SW480 (cell line): ENCODE results near the gene ENO3.

ENCODE experiments used
- DNase-seq: peaks from one replicate; pipeline ENCODE4 v3.0.0-alpha.2; 2016; ENCODE audit warnings: low spot score

The ENO3 gene

DNA sequence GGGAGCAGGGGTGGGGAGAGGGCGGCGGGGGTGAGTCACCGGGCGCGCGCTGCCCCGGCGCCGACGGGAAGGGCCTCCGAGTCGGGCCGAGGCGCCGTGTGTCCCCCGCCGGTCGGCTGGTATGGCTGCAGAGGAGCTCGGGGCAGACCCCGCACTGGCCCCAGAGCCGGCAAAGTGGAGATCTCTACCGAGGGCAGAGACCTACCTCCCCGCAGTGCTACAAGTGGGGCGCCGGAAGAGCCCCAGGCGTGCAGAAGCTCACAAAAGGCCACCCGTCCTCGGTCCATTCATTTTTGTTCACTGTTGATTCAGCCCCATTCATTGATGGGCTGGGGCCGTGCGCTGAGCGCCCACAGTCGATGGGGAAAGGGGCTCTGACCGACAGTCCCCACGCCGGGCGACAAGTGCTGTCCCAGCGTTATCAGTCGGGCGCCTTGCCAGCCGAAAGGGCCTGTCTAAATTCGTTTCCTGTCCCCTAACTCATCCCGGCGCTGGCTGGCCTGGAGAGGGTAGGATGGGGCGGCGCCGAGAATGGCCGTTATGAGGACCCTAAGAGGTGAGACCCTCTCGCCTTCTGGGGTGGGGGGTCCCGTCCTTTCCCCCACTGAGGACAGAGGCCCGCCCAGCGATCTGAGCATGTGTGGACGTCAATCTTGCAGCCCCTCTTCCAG is 709 bp upstream of the ENO3 start:
- no peak for DNase-seq

GRCh38 chr17:4951486-4951885 is 567 bp downstream of the ENO3 start:
- no peak for DNase-seq

GRCh38 chr17:4953451-4953961 is 2.6 kb downstream of the ENO3 start:
- DNase-seq: no peak

GRCh38 chr17:4955091-4955490 is 4.2 kb downstream of the ENO3 start:
- DNase-seq: no peak

- DNase-seq: no peak
Observed at GRCh38 chr17:4956493-4957061, 5.7 kb downstream of the ENO3 start.

DNA sequence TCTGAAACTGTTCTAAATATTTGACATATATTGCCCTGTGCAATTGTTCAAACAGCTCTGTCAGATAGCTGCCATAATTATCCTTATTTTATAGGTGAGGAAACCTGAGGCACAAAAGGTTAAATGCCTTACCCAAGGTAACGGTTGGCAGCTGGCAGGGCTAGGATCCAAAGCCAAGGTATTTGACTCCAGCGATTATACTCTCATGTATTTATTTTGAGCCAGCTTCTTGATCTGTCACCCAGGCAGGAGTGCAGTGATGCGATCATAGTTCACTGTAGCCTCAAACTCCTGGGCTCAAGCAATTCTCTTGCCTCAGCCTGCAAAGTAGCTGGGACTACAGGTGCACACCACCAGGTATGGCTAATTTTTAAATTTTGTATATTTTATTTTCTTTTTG is 7.2 kb downstream of the ENO3 start:
- DNase-seq: no peak

- peak; percentile 43 for DNase-seq
Observed at GRCh38 chr17:4959261-4959965, 8.5 kb downstream of the ENO3 start.

GRCh38 chr17:4960279-4960922 is 9.5 kb downstream of the ENO3 start:
- DNase-seq: no peak

DNA sequence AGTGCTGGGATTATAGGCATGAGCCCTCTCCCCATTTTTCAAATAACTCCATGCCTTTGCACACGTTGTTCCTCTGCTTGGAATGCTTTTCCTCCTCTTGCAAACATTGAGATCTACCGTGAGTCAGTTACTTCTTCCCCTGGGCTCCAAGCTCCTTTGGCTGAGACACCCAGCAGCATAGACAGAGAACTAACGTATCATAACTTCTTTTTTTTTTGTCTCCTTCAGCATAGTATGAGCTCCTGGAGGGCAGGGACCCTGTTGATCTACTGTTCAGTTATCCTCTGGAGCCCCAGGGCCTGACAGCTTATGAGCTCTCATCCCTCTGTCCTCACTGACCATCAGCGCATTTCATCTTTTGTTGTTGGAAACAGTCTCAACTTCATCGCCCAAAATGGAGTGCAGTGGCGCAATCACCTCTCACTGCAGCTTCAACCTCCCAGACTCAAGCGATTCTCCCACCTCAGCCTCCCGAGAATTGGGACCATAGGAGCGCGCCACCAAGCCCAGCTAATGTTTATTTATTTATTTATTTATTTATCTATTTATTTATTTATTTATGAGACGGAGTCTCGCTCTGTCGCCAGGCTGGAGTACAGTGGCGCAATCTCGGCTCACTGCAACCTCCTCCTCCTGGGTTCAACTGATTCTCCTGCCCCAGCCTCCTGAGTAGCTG is 14.5 kb downstream of the ENO3 start:
- DNase-seq: no peak

DNA sequence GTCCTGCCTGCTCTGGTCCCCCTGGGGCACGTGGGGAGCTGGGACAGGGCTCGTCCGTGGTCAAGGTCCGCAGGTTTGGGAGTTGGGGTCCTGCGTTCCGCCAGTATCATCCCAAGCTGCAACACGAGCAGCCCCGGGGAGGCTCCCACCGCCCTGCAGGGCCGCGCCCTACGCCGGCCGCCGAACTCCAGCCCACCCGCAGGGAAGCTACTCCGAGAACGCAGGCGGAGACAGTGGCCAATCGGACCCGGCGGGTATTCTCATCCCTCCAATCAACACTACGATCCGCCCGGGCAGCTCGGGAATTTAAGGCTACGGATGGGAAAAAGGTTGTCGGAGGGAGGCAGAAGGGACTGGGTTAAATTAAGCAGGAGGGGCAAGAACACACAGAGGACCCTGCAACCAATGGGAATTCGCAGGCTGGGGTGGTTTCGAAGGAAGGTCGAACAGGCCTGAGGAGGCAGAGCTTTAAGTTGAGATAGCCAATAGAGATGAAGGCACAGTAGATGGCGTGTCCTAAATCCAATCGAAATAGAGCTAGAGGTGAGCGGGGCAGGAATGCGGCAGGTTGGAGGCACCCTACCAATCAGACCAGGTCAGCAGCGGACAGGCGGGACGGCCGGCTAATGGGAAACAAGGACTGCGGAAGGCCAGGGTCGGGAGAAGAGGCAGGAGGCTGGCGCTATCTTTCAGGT is 16.1 kb downstream of the ENO3 start:
- peak; percentile 100 for DNase-seq

DNA sequence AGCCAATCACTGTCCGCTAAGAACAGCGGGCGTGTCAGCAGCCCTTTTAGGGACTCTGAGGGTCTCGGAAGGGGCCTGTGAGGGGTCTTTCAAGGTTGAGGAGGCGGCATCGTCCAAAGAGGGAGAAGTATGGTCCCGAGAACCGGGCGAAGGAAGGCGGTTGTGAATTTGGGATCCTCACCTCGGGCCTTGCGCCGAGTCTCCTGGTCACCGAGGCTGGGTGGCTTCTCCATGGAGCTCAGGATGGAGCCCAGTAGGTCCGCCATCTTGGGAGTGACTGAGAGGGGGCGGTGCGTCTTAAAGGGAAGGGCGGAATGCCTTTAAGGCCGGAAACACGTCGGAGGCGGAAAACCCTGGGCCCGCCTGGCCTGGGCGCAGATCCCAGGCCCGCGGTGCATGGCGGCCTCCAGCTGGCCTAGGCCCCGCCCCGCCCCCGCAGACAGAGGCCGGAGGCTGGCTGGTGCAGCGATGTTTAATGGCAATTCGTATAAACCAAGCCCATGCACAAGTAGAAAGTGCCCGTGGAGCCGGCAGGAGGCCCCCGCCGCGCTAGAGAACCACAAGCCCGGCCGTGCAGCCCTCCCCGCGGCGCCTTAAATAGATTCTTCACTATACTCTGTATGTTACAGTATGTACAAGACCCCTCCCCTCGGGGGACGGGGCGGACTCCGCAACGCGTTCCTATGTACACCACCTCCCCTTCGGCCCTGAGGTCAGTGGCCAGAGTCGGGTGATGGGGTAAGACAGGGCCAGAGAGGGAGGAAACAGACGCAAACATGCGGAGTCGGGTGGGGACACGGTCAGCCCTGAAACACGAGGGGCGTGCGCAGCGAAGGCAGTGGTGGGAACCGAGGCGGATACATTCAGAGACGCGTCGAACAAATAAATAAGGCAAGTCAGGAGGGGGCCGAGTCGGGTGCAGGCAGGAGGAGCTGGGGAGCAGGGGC is 16.9 kb downstream of the ENO3 start, which contains the start of gene SPAG7:
Gene SPAG7 (minus strand): TSS at position 279 of the 947 bp plus-strand sequence. CDS start 13 bp downstream, at position 266.
- peak; percentile 92 for DNase-seq

- peak; percentile 33 for DNase-seq
Observed at GRCh38 chr17:4968486-4969046, 17.6 kb downstream of the ENO3 start.

- peak; percentile 88 for DNase-seq
Observed at GRCh38 chr17:4969047-4969550, 18.2 kb downstream of the ENO3 start.

DNA sequence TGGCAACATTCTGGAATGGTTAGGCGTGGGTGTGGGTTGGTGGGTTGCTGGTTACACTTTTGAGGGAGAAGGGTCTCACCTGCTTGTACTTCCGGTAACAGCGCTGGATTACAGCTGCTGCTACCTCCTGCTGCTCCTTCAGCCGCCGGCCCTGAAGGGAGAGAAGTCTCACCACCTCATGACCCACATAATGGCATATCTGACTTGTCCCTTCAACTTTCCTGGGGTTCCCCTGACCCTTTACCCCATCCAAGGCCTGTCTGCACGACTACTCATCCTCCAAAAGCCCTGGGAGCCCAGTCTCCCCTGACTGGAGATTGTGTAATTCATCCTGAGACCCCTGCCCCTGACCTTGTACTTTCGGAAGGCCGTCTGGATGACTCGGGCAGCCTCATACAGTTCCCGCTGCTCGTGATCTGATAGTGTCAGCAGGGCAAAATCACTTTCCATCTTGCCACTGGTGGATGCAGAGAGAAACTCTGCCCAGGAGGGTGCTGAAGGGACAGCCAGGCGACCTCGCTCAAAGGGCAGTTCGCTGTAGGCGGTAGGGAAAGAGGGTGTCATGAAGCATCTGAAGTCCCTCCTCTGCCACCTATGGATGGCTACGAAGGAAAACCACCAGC is 18.7 kb downstream of the ENO3 start:
- peak; percentile 26 for DNase-seq

DNA sequence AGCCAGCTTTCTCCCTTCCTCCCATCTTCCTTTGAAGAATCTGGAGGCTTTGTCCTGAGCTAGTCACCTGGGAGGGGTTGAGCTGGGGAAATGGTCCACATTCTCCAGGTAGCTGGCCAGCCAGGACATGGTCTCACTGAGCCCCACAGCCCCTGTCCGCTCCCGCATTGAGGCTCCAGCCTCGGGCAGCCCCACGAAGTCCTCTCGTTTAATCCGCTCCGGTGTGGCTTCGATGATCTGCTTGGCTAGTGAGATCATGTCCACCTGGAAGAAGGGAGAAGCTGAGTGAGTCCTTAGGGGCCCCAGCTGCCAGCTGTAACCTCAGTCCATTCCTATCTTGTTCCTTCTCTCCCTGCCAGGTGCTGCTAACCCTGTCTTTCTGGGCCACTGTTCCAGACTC is 19.4 kb downstream of the ENO3 start:
- no peak for DNase-seq

DNA sequence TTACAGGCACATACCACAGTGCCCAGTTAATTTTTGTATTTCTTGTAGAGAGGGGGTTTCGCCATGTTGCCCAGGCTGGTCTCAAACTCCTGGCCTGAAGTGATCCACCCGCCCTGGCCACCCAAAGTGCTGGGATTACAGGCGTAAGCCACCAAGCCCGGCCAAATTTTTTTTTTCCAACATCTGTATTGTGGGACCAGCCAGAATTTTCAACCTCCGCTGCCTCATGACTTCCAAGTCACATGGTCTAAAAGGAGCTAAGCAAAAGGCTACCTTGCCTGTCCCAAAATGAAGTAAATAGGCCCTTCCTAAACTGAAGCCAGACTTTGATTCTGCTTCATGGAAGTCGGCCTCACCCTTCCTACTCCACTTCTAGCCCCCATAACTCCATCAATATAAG is 20.9 kb downstream of the ENO3 start:
- no peak for DNase-seq

DNA sequence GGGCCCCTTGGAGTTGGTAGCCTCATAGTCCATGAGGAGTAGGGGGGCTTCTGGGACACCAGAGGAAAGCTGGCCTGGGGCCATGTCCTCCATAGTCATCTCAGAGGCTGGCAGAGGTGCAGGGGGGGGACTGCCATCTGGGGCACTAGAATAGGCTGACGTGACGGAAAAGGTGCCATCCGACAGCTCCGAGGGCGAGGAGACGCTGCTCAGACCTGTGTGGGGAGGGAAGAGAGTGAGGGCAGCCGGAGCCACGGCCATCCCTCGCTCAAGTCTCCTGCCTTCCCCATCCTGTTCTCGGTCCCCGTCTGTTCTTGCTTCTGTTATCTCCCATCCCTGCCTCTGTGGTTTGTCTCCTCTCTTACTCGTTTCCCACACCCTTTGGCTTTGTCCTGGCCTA is 21.4 kb downstream of the ENO3 start:
- DNase-seq: no peak

DNA sequence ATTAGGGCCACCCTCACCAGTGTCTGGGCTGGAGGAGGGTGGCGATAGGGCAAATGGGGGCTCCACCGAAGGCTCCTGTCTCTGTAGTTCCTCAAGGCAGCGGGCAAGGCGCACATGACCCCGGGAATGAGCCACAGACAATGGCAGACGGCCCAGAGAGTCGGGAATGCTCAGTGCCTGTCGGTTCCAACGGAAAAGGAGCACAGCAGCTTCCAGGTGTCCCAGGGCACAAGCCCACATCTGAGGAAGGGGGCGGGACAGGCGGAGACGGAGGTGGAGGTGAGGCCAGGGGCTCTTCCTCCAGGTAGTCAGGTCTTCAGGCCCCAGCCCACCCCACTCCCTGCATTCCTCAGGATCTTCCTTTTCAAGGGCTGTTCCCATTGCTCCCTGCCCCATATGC is 21.8 kb downstream of the ENO3 start:
- no peak for DNase-seq
